Measurements from ENCODE around the gene PAM16. TPM values are rescaled to one million over a fixed set of nuclear protein-coding genes. Genes with fewer than 3 reads are reported as not detected.
A peak's percentile ranks its signal among the peaks of the same experiment; 100 is the strongest.

Gene PAM16
- total RNA-seq, 1 experiment from 2014 or later, result 80.4 TPM

GRCh38 chr16:4351880-4352279 lies 759 bp upstream of the PAM16 start:
- Histone ChIP-seq H3K4ac (ENCODE audit: low read depth, low read length) (no peak overlapping the region), H3K27me3 (ENCODE audit: insufficient read depth, low read length) (no peaks in the 10 kb centered on the region), H3K18ac (ENCODE audit: insufficient read length, low read depth, low read length) (no peak overlapping the region), H3K4me1 (ENCODE audit: insufficient read depth, low read length) (no peaks in the 10 kb centered on the region), H3K23ac (ENCODE audit: insufficient read length, low read depth, low read length) (no peak overlapping the region), H2BK15ac (ENCODE audit: low read depth, low read length) (no peak overlapping the region), H3K4me2 (ENCODE audit: insufficient read depth, insufficient read length, low read length) (no peak overlapping the region), H4K20me1 (ENCODE audit: control insufficient read depth, insufficient read depth, insufficient read length) (no peaks in the 10 kb centered on the region), H3K23me2 (ENCODE audit: insufficient read length, low read depth, low read length, poor library complexity, severe bottlenecking) (no peaks in the 10 kb centered on the region), H3K79me1 (ENCODE audit: insufficient read depth, low read depth, low read length, poor library complexity, severe bottlenecking) (peaks cover 7% of the 10 kb centered on the region), H3T11ph (ENCODE audit: low read length) (no peak overlapping the region), H3K79me2 (ENCODE audit: insufficient read depth, low read length) (peaks cover 14% of the 10 kb centered on the region; the same call in 1 of the 2 replicates), H2AFZ (ENCODE audit: low read length) (no peak overlapping the region), H2BK5ac (ENCODE audit: insufficient read length, low read length) (no peak overlapping the region), H3K9ac (ENCODE audit: extremely low read depth, insufficient read length, low read length) (no peak overlapping the region), H3K14ac (ENCODE audit: insufficient read depth, low read length) (no peak overlapping the region), H3K27ac (ENCODE audit: insufficient read length, low read depth, low read length) (no peak overlapping the region), H2BK120ac (ENCODE audit: low read depth, low read length, poor library complexity, severe bottlenecking) (no peak overlapping the region), H4K8ac (replicated peaks; ENCODE audit: insufficient read length, low read depth, low read length) (no peak overlapping the region), H4K5ac (ENCODE audit: insufficient read length, low read depth, low read length) (no peak overlapping the region), H3K9me3 (ENCODE audit: control insufficient read depth, low read depth, low read length) (no peaks in the 10 kb centered on the region), H3K56ac (ENCODE audit: insufficient read length, low read depth, low read length) (no peak overlapping the region), H2BK20ac (ENCODE audit: low read depth, low read length, poor library complexity, severe bottlenecking) (no peak overlapping the region), H4K91ac (ENCODE audit: insufficient read length, low read depth, low read length) (no peak overlapping the region), H2BK12ac (ENCODE audit: insufficient read length, low read depth, low read length) (no peak overlapping the region), H2AK5ac (ENCODE audit: insufficient read length, low read length) (no peak overlapping the region)
- no peaks in the 10 kb centered on the region for H3K27me3 Mint-ChIP-seq (ENCODE audit: low read depth)
- H3K9me3 Mint-ChIP-seq, result peaks cover 0 to 2% of the 10 kb centered on the region in 2 experiments; a peak in 3 of 5 replicates
- no CpG with 5 or more reads among the region's 7 CpGs for WGBS (ENCODE audit: extremely low coverage, insufficient read length, low lambda C conversion rate)
- H3K4me3 Mint-ChIP-seq, result peak overlapping the region; percentile 97 to 98; a peak in 4 of 5 replicates
- no peak overlapping the region; a peak in 1 of 7 replicates for H3K27ac Mint-ChIP-seq
- peaks cover 6% of the 10 kb centered on the region in 2 experiments for H3K4me1 Mint-ChIP-seq
- TF ChIP-seq CTCF (conservative IDR thresholded peaks at IDR 0.05), result no peak
- DNase-seq, result no peak
- H3K36me3 Mint-ChIP-seq (ENCODE audit: insufficient read depth in 1 of 3, low read depth in 3 of 3), result peaks cover 2 to 12% (median 9%) of the 10 kb centered on the region in 3 experiments
